PC-3 (cell line): Measurements from ENCODE around the gene FGFR3. TPM values are rescaled to one million over a fixed set of nuclear protein-coding genes. Genes with fewer than 3 reads are reported as not detected.

Experiments used
- ATAC-seq: fragments of 200-7000 bp; cut with Tn5 transposase; 2 replicates; pipeline ENCODE4 v1.9.1; 2020; ENCODE audit warnings: mild to moderate bottlenecking, moderate library complexity
- BruUV-seq: library from RNA; stranded (reverse); fragments of 400-500 nt; replicated peaks from 2 replicates; lab custom pipeline; 2021; lab: Mats Ljungman, UMichigan
- CTCF ChIA-PET: fragments of 300-600 bp; sonication (Branson Sonifier 250); formaldehyde crosslinking; loops from one replicate; lab custom pipeline; 2022; ENCODE audit warnings: antibody characterized with exemption; lab: Charles Lee
- POLR2A ChIA-PET: fragments of 300-600 bp; sonication (Branson Sonifier 250); formaldehyde crosslinking; loops from one replicate; lab custom pipeline; 2022; ENCODE audit warnings: antibody characterized with exemption; ENCODE audit not compliant: unreplicated experiment; lab: Charles Lee
- DNase-seq: peaks from one replicate; pipeline ENCODE4 v3.0.0-alpha.2; 2015
- H2AFZ ChIP-seq: fragments of 300-600 bp; sonication (generic); 2 replicates; pipeline ENCODE4 v1.6.0; 2016; ENCODE audit warnings: antibody characterized with exemption, low read length
- H3F3A ChIP-seq: fragments of 300-600 bp; sonication (generic); one replicate; pipeline ENCODE4 v1.6.0; 2017; ENCODE audit warnings: antibody characterized with exemption, low read length, control low read depth, mild to moderate bottlenecking; ENCODE audit not compliant: unreplicated experiment
- H3K27ac ChIP-seq: fragments of 300-600 bp; sonication (generic); 2 replicates; pipeline ENCODE4 v1.5.1; 2016; ENCODE audit warnings: mild to moderate bottlenecking, low read length
- H3K27me3 ChIP-seq: fragments of 300-600 bp; sonication (generic); 2 replicates; pipeline ENCODE4 v1.6.1; 2016; ENCODE audit warnings: low read length, mixed read lengths
- H3K36me3 ChIP-seq: fragments of 300-600 bp; sonication (generic); 2 replicates; pipeline ENCODE4 v1.6.1; 2016; ENCODE audit warnings: low read depth, mixed run types, low read length, mixed read lengths
- H3K4me1 ChIP-seq: fragments of 300-600 bp; sonication (generic); 2 replicates; pipeline ENCODE4 v1.5.1; 2016; ENCODE audit warnings: low read length; ENCODE audit not compliant: insufficient read depth
- H3K4me2 ChIP-seq: fragments of 300-600 bp; sonication (generic); 2 replicates; pipeline ENCODE4 v1.6.0; 2016; ENCODE audit warnings: low read length
- H3K4me3 ChIP-seq: fragments of 300-600 bp; sonication (generic); 2 replicates; pipeline ENCODE4 v1.5.1; 2016; ENCODE audit warnings: mild to moderate bottlenecking, low read length, mixed read lengths
- H3K79me2 ChIP-seq: fragments of 300-600 bp; sonication (generic); 2 replicates; pipeline ENCODE4 v1.6.1; 2017; ENCODE audit warnings: low read length, mixed read lengths
- H3K9ac ChIP-seq: fragments of 300-600 bp; sonication (generic); 2 replicates; pipeline ENCODE4 v1.6.0; 2016; ENCODE audit warnings: mild to moderate bottlenecking, low read length
- H3K9me2 ChIP-seq: fragments of 300-600 bp; sonication (generic); replicated peaks from 2 replicates; pipeline ENCODE4 v1.6.1; 2016; ENCODE audit warnings: mixed run types, low read length, mixed read lengths
- H3K9me3 ChIP-seq: fragments of 300-600 bp; sonication (generic); 2 replicates; pipeline ENCODE4 v1.6.1; 2016; ENCODE audit warnings: low read length, mixed read lengths
- H4K20me1 ChIP-seq: fragments of 300-600 bp; sonication (generic); 2 replicates; pipeline ENCODE4 v1.6.1; 2016; ENCODE audit warnings: low read length, mixed read lengths
- EZH2 ChIP-seq: fragments of 300-600 bp; sonication (generic); IDR thresholded peaks from one replicate; pipeline ENCODE4 v1.6.1; 2017; ENCODE audit warnings: antibody characterized with exemption, mild to moderate bottlenecking, low read length; ENCODE audit not compliant: unreplicated experiment
- EZH2phosphoT487 ChIP-seq: fragments of 300-600 bp; sonication (generic); IDR thresholded peaks from 2 replicates; pipeline ENCODE4 v1.6.1; 2018; ENCODE audit warnings: mild to moderate bottlenecking, antibody characterized with exemption, low read length, borderline replicate concordance
- intact Hi-C: fragments of 100-400 bp; cut with micrococcal nuclease; formaldehyde crosslinking; loops from 2 replicates; pipeline ENCODE4 v1.9.0; 2023
- total RNA-seq: library from RNA; depleted of rRNA; stranded (reverse); fragments of >200 nt; gene quantifications from 2 replicates; pipeline ENCODE4 v1.2.3, GENCODE V29; 2014
- TF ChIP-seq, protein P1 (sequence below): fragments of 300-600 bp; sonication (generic); conservative IDR thresholded peaks from 2 replicates; pipeline ENCODE4 v1.5.1; 2017; ENCODE audit warnings: antibody characterized with exemption, low read depth, mild to moderate bottlenecking, low read length

Gene FGFR3
- total RNA-seq, 1 experiment from 2014 or later, result 0.11 TPM

DNA sequence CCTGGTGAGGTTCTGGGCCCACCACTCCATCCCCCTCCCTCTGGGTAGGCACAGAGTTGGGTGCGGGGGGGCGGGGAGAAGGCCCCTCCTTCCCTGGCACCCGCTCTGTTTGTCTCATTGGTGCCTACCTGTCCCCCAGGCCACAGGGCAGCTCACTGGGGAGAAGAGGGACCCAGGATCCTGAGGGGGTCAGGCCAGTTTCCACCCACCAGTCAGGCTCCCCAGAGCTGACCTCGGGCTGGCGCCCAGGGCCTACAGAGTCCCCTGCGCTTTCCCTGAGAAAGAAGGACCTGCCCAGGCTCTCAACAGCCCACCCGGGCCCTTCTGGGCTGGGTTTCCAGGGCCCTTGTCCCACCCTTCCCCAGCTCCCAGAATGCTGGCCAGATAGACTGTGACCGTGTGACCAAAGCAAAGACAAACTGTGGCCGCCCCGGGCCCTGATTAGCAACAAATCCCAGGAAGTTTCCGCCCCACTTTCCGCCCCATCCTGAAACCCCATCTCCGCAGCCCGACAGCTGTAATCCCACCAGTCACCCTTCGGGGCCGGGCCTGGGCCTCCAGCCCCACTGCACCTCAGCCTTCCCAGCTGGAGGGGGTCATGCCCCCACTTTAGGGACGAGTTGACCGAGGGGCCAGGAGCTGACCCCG is 33.8 kb upstream of the FGFR3 start:
- DNase-seq (no peak), ATAC-seq (no peak)
- Histone ChIP-seq H3K27me3 (no peaks in the 10 kb centered on the region), H3K36me3 (no peaks in the 10 kb centered on the region), H3K27ac (no peak overlapping the region), H3K4me1 (no peaks in the 10 kb centered on the region), H4K20me1 (no peaks in the 10 kb centered on the region), H3K4me3 (no peak overlapping the region), H3K4me2 (no peak overlapping the region), H3K9me2 (no peaks in the 10 kb centered on the region), H2AFZ (no peak overlapping the region), H3K9me3 (no peaks in the 10 kb centered on the region), H3F3A (no peaks in the 10 kb centered on the region), H3K9ac (no peak overlapping the region), H3K79me2 (no peaks in the 10 kb centered on the region)
- ChIA-PET CTCF (no interaction called here), POLR2A (no interaction called here)
- TF ChIP-seq EZH2, result no peak
- no peak for TF ChIP-seq EZH2phosphoT487
- TF ChIP-seq, protein P1, sequence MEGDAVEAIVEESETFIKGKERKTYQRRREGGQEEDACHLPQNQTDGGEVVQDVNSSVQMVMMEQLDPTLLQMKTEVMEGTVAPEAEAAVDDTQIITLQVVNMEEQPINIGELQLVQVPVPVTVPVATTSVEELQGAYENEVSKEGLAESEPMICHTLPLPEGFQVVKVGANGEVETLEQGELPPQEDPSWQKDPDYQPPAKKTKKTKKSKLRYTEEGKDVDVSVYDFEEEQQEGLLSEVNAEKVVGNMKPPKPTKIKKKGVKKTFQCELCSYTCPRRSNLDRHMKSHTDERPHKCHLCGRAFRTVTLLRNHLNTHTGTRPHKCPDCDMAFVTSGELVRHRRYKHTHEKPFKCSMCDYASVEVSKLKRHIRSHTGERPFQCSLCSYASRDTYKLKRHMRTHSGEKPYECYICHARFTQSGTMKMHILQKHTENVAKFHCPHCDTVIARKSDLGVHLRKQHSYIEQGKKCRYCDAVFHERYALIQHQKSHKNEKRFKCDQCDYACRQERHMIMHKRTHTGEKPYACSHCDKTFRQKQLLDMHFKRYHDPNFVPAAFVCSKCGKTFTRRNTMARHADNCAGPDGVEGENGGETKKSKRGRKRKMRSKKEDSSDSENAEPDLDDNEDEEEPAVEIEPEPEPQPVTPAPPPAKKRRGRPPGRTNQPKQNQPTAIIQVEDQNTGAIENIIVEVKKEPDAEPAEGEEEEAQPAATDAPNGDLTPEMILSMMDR, result no peak
- BruUV-seq, result no TSS peak
- intact Hi-C loops, result no loop called here

DNA sequence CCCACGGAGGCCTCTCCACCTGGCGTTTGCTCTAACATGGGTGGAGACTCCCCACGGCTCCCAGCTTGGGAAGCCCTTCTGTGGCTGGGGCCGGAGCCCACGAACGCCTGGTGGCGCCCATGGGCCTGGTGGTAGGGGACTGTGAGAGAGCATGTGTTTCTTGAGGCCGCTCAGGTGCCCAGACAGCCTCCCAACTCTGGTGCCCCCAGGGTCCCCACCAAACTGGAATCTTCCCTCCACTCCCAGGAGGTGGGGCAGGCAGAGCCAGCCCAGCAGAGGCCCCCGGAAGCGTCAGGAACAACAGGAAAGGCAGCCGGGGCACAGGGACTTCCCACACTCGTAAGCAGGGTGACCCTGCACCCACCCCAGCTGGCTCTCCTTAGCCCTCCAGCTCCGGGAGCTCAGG is 33.3 kb upstream of the FGFR3 start:
- Histone ChIP-seq H3K9me3 (no peaks in the 10 kb centered on the region), H4K20me1 (no peaks in the 10 kb centered on the region), H3K27me3 (no peaks in the 10 kb centered on the region), H3K36me3 (no peaks in the 10 kb centered on the region), H3K4me2 (no peak overlapping the region), H3K9me2 (no peaks in the 10 kb centered on the region), H3K4me3 (no peak overlapping the region), H3K27ac (no peak overlapping the region), H3F3A (no peaks in the 10 kb centered on the region), H3K9ac (no peak overlapping the region), H3K79me2 (no peaks in the 10 kb centered on the region), H3K4me1 (no peaks in the 10 kb centered on the region), H2AFZ (no peak overlapping the region)
- ATAC-seq (no peak), DNase-seq (no peak)
- POLR2A ChIA-PET, result no interaction called here
- CTCF ChIA-PET, result no interaction called here
- TF ChIP-seq EZH2phosphoT487 (no peak), EZH2 (no peak)
- TF ChIP-seq, protein P1, result no peak
- BruUV-seq, result no TSS peak
- intact Hi-C loops, result no loop called here

DNA sequence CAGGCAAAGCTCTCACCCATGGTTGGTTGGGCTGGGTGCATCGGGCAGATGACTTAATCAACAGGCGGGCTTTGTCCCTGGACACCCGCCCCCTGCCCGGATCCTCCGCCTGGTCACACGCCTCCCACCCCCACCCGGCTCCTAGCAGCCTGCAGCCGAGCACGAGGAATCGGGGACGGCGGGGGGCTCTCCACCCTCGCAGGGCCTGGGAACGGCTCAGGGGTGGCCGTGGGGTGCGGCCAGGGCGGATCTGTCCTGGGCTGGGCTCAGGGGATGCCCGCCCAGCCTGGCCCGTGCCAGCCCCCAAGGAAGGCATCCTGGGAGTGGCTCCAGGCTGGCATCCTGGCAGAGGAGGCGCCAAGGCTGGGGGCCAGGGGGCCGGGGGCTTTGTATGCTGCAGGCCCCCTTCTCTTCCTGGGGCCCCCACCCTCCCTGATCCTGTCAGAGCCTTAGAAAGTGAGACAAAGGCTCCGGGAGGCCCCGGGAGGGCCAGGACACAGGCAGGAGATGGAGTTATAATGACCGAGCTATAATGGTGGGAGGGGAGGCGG is 32.5 kb upstream of the FGFR3 start:
- DNase-seq, result no peak
- no peaks in the 10 kb centered on the region for H3K9me2 ChIP-seq
- H3K4me1 ChIP-seq, result no peaks in the 10 kb centered on the region
- H3K27ac ChIP-seq, result no peak overlapping the region
- H3K4me2 ChIP-seq, result no peak overlapping the region
- ChIA-PET POLR2A (no interaction called here), CTCF (no interaction called here)
- no peaks in the 10 kb centered on the region for H3K27me3 ChIP-seq
- no peak for ATAC-seq
- no peak overlapping the region for H3K9ac ChIP-seq
- no peak overlapping the region for H3K4me3 ChIP-seq
- TF ChIP-seq, protein P1, result no peak
- TF ChIP-seq EZH2, result no peak
- TF ChIP-seq EZH2phosphoT487, result no peak
- H3F3A ChIP-seq, result no peaks in the 10 kb centered on the region
- no TSS peak for BruUV-seq
- H3K36me3 ChIP-seq, result no peaks in the 10 kb centered on the region
- H3K9me3 ChIP-seq, result no peaks in the 10 kb centered on the region
- no peaks in the 10 kb centered on the region for H3K79me2 ChIP-seq
- no peak overlapping the region for H2AFZ ChIP-seq
- H4K20me1 ChIP-seq, result no peaks in the 10 kb centered on the region
- intact Hi-C loops, result no loop called here
